GM20000 (cell line): ENCODE measurements around the gene NMUR2.

Experiments
- DNase-seq: peaks from one replicate; pipeline ENCODE4 v3.0.0; 2012; ENCODE audit warnings: low spot score
- CTCF ChIP-seq: IDR thresholded peaks from 2 replicates; pipeline ENCODE4 v1.5.1; 2012; ENCODE audit warnings: mild to moderate bottlenecking, control low read depth; ENCODE audit errors: extremely low read depth, missing control alignments

Gene NMUR2

GRCh38 chr5:152356506-152356905, 48.6 kb downstream of the NMUR2 start:
- TF ChIP-seq CTCF: no peak
- no peak for DNase-seq

- no peak for DNase-seq
- TF ChIP-seq CTCF: no peak
Observed at GRCh38 chr5:152355061-152355460, 50.0 kb downstream of the NMUR2 start.

GRCh38 chr5:152353001-152353400, 52.1 kb downstream of the NMUR2 start:
- DNase-seq: no peak
- TF ChIP-seq CTCF: no peak

- peak; percentile 93 for TF ChIP-seq CTCF
- peak; percentile 58 for DNase-seq
Observed at GRCh38 chr5:152349683-152350526, 55.2 kb downstream of the NMUR2 start.
